NCI-H526 (cell line): ENCODE results near the gene EFCAB6.

ENCODE experiments used
- DNase-seq, 2 experiments: peaks; one replicate each; lab custom pipeline; 2025; lab: John Stamatoyannopoulos, UW

The EFCAB6 gene

GRCh38 chr22:43819421-43819921 is 7.4 kb upstream of the EFCAB6 start:
- DNase-seq, result no peak

DNA sequence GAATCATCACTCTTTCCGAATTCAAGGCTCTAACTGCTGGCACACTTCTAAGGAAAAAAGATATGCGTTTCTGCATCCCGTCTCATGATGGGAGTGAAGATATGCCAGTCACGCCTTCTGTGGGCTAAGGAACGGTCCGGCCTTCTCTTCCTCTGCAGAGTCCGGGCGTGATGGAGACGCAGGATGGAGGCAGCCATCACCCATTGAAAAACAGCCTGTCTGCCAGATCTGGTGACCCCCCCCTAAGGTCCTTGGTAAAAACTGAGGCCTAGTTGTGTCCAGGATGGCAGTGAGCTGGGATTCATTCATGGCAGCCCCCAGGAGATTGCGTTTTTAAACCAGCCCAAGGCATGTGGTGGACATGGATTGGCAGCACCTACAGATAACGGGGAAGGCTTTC is 6.9 kb upstream of the EFCAB6 start:
- no peak for DNase-seq

- DNase-seq, result no peak
Observed at GRCh38 chr22:43817402-43817801, 5.3 kb upstream of the EFCAB6 start.

DNA sequence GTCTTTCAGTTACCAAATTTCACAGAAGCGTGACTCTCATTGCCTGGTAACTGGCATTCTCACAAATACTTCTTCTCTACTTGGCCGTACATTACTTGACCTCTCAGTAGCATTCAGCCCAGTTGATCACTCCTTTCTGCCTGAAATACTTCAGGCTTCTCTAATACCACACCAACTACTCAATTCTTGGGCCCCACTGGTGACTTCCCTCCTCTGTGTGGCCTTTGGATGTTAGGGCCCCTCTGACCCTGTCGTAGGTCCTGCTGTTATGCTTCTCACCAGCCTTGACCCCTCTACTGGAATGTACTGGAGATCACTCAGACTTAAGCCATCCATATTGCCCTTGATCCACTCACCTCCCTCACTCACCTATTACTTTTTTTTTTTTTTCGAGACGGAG is 2.2 kb upstream of the EFCAB6 start:
- no peak for DNase-seq

DNA sequence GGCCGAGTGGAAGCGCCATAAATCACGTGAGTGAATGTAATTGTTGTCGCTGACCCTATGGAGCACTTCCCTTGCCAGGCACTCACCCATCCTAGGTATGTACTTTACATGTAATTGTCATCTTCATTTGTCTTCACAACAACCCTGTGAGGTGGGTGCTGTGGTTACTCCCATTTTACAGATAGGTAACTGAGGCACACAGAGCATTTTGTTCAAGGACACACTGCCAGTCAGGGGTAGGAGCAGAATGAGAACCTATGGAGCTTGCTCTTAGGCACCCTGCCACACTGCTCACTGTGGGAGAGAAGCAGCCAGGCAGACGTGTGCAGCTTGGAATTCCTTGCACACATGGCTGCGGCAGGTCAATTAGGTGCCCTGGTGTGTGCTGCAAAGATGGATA is 785 bp upstream of the EFCAB6 start:
- DNase-seq, result peak in 1 of 2 experiments; percentile 14

- DNase-seq, result no peak
Observed at GRCh38 chr22:43811777-43812148, 342 bp downstream of the EFCAB6 start.

DNA sequence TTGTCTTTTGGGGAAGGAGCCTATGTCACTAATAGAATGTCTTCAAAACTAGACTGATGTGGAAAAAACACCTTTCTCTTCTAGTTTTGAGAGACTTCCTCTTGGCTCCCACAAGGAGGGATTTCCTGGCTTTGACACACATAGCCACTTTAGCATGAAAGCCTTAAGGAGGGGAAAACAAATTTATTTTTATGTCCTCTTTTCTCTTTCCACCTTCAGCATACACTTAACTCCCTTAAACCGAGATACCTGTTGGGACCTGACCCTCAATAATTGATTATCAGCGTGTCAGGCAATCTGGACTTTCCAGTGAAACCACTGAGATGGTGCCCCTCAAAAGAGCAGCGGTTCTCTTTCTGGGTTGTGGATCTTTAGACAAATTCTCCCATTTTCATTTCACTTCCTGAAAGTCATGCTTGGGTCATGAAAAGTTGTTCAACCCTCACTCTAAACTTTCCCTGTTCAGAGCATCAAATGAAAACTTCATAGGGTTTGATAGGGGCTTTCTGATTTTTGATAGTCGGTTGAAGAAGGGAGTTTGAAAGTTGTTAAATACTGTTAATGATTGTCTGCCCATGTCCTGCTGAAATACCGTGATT is 9.1 kb downstream of the EFCAB6 start:
- no peak for DNase-seq

GRCh38 chr22:43800970-43801369 is 11.1 kb downstream of the EFCAB6 start:
- no peak for DNase-seq

- no peak for DNase-seq
Observed at GRCh38 chr22:43798492-43798891, 13.6 kb downstream of the EFCAB6 start.

- DNase-seq, result peak in 1 of 2 experiments; percentile 30
Observed at GRCh38 chr22:43796567-43796966, 15.5 kb downstream of the EFCAB6 start.

GRCh38 chr22:43795320-43795719 is 16.8 kb downstream of the EFCAB6 start:
- no peak for DNase-seq

DNA sequence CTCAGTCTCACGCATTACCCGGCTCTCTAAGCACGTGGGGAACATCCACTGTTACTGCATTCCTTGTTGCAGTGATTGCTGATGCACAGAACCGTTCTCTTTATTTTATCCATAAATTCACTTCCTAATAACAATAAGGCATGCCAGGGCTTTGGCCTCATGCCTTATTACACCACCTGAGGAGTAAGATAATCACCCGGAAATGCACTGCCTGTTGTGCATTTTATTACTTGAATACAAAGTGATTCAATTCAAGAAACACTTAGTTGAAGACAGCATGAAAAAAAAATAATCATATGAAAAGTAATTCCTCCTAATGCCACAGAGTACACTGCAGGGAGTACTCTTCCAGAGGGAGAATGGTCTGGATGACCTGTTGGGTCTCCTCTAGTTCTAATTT is 19.2 kb downstream of the EFCAB6 start:
- no peak for DNase-seq

GRCh38 chr22:43789452-43789851 is 22.7 kb downstream of the EFCAB6 start:
- no peak for DNase-seq

DNA sequence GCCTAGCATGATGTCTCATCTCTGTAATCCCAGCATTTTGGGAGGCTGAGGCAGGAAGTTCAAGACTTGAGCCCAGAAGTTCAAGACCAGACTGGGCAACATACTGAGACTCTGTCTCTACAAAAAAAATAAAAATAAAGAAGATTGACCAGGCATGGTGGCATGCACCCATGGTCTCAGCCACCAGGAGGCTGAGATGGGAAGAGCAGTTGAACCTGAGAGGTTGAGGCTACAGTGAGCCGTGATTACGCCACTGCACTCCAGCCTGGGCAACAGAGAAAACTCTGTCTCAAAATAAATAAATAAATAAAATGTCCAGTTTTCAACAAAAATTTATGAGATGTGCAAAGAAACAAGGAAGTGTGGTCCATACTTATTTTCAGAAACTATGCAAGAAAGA is 28.3 kb downstream of the EFCAB6 start:
- DNase-seq, result no peak

DNA sequence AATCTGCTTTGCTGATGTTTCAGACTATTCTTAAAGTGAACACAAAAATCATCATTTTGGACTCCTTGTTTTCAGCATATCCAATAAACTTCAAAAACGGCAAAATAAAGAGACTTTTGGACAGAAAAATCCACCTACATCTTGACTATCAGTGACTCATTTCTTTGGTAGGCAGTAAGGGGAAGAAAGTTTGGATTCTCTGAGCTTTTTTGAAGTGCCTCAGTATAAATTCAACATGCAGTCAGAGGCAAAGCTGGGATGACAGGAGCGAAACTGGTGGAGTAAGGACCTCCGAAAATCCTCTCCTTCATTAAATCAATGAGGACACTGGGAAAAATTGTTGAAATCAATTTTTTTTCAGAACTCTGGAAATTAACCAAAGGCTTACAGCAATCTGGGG is 29.7 kb downstream of the EFCAB6 start:
- DNase-seq, result no peak

DNA sequence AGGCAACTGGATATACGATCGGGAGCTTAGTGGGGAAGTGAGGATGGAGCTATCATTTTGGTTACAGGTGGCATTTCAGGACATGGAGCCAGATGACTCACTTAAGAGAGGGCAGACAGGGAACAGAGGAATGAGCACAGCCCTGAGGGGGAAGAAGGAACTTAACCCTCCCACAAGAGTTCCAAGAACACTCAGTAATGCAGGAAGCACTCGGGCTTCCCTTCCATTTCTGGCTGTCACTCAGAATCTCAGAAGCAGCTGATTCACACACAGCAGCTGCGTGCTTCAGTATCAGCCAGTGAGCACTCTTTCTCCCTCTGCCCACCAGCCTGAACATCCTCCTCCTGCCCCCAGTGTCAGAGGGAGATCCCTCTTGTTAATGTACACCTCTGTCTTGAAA is 34.8 kb downstream of the EFCAB6 start:
- no peak for DNase-seq

- no peak for DNase-seq
Observed at GRCh38 chr22:43776081-43776670, 35.9 kb downstream of the EFCAB6 start.

DNA sequence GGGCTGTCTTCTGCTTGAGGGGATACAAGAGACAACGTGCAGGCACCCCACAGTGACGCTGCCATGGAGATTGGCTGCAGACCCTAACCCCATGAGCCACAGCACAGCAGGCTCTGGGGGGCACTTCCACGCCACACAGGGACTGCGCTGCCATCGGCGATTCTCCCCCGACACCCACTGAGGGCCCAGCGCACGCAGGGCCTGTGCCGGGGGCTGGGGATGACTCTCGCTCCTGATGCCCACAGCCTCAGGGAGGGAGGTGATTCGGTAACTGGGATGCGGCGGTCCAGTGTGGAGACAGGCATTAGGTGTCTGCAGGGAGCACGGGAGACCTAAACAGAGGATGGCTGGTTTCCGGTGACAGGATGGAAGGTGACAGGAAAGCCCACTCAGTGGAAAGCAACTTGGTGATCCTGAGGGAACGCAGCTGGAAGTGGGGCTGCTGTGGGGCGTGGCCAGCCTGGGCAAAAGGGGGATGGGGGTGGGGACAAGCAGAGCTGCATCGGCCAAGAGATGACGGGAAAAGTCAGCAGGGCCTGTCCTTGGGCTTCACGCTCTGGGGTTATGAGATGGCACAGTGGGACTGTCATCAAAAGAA is 37.7 kb downstream of the EFCAB6 start:
- no peak for DNase-seq

DNA sequence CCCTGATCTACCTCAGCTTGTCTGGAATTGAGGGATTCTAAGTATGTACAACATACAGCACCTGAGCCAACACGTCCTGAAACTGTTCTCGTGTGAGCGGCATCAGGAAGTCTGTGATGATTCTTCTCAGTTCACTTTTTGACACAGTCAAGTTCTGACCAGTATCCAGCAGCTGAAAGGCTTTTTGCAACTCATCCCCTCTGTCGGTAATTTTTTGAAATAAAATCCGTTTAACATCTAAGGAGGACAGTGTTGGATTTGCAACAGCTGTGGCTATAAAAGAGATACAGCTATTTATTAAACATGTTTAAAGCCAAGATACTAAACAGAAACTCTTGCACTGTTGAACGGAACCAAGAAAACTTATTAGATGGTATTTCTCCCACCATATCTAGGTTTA is 39.3 kb downstream of the EFCAB6 start:
- no peak for DNase-seq

DNA sequence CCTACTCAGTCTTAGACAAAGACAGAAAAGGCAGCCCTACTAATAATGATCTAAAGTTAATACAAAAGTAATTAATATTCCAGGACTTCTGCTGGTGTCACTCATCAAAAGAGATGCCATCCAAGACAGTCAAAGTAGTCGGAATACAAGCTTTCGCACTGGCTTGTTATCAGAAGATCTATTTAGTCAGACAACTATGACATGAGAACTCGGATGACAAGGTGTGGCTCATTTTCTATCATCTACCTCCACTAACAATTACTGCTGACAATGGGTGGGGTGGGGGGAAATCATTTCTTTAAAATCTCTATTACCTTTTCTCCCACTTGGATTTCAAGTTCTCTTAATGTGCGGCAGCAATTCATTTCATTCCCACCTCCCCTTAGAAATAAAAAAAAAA is 56.7 kb downstream of the EFCAB6 start:
- no peak for DNase-seq

DNA sequence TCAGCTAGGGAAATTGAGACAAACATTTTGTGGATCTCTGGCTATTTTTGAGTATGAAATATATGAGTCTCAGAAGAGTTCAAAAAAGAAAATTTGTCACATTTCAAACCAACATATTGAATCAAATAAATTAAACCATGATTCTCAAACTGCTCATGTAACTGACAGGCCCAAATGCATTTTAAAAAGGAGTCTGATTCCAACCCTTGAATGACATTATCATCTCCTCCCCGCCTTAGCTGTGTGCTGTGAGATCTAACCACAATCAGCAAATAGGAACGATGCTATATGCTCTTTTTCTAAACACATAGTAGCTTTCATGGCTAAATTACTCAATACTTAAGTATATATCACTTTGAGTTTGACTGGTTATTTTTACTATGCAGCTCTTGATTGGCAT is 57.1 kb downstream of the EFCAB6 start:
- no peak for DNase-seq

- DNase-seq, result no peak
Observed at GRCh38 chr22:43754176-43754575, 57.9 kb downstream of the EFCAB6 start.

DNA sequence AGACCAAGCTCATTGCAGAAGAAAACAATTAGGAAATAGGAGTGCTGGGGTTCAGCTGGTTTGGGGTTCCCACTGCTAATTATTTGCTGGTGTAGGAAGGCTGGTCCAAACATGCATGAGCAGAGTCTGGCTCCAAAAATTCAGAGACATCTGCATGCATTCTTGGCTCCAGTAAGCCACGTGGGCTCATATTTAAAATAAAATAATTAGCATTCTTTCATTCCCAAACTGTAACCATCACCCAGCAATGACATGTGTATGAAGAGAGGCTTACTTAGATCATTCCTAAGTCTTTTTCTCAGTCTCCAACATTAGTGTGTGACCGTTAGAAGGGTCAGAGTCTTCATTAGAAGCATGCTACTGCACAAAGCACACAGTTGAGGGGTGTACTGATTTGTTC is 58.4 kb downstream of the EFCAB6 start:
- DNase-seq, result no peak

DNA sequence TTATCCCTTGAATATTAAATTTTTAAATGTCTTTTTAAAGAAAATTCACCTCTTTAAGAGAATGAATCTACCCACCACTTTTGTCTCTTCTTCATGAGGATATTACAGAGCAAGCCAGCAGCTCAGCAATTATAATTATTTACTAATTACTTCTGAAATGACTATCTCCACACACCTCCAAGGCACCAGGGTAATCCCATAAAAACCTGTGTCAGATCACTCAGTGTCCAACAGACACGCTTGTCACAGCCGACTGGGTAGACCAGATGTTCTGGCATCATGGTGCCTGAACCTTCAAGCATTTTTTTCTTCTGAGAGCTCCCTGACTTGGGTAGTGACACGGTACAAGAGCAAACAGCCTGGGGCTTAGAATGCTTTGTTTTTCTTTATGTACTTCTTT is 61.4 kb downstream of the EFCAB6 start:
- DNase-seq, result no peak
